Neuron (in vitro differentiated cells): ENCODE measurements around the gene SPOCK2.

Experiments used
- H2AFZ ChIP-seq: one replicate; pipeline ENCODE4 v1.6.1; 2013; ENCODE audit warnings: low read depth, mild to moderate bottlenecking, inconsistent platforms, low read length, moderate library complexity
- H3K27me3 ChIP-seq: one replicate; pipeline ENCODE4 v1.6.1; 2013; ENCODE audit warnings: low read length; ENCODE audit not compliant: insufficient read depth
- H3K36me3 ChIP-seq: one replicate; pipeline ENCODE4 v1.6.1; 2013; ENCODE audit warnings: low read length; ENCODE audit not compliant: insufficient read depth
- H3K4me1 ChIP-seq: one replicate; pipeline ENCODE4 v1.6.1; 2013; ENCODE audit warnings: low read length; ENCODE audit not compliant: insufficient read depth
- H3K4me3 ChIP-seq: 2 replicates; pipeline ENCODE4 v1.5.1; 2013; ENCODE audit warnings: mild to moderate bottlenecking, low read length, moderate library complexity
- H3K9me3 ChIP-seq: one replicate; pipeline ENCODE4 v1.6.1; 2013; ENCODE audit warnings: low read length

Gene SPOCK2

DNA sequence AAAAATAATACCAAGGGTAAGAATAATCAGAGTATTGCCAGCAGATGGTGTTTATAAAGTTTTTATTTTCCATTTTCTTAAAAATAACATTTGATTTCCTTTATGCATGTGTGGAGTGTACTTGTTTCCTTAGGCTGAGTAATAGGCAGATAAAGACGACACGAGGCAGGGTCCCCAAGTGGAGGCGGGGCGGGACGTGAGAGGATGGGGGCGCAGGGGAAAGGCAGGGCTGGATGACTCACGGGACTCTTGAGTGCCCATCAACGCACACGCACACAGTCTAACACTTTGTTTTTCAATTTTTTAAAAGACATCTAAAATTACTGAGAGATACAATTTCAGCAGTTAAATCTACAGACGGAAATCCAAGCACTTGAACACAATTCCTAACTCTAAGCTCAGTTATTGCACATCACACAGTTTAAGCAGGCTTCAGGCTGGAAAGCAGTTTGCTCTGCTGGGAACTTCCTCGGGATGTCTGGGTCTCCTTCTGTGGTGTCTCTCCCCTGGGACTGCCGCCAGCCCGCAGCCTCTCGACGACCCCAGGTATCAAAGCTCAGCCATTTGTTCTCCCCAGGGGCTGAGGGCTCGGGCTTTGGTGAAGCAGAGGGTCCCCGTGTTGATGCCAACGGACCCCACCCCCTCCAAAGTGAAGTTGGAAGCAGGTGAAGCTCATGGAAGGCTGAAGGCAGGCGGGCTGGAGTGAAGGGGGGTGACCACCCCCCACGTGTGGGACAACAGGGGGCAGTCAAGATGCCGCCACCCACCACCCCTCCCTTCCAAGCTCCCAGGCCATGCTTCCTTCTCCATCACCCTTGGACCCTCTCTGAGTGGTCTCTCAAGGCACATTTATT lies 29.1 kb downstream of the SPOCK2 start:
- no peaks in the 10 kb centered on the region for H3K27me3 ChIP-seq
- no peaks in the 10 kb centered on the region for H3K36me3 ChIP-seq
- peaks cover 7% of the 10 kb centered on the region for H3K4me1 ChIP-seq
- no peak overlapping the region for H3K4me3 ChIP-seq
- H2AFZ ChIP-seq, result no peak overlapping the region
- no peaks in the 10 kb centered on the region for H3K9me3 ChIP-seq

- no peak overlapping the region for H3K4me3 ChIP-seq
- H3K27me3 ChIP-seq, result no peaks in the 10 kb centered on the region
- H2AFZ ChIP-seq, result no peak overlapping the region
- peaks cover 7% of the 10 kb centered on the region for H3K4me1 ChIP-seq
- H3K9me3 ChIP-seq, result no peaks in the 10 kb centered on the region
- H3K36me3 ChIP-seq, result no peaks in the 10 kb centered on the region
Observed at GRCh38 chr10:72058347-72058898, 29.9 kb downstream of the SPOCK2 start.

- Histone ChIP-seq H3K4me3 (no peak overlapping the region), H3K9me3 (no peaks in the 10 kb centered on the region), H3K36me3 (no peaks in the 10 kb centered on the region), H3K4me1 (peaks cover 2% of the 10 kb centered on the region), H2AFZ (no peak overlapping the region), H3K27me3 (no peaks in the 10 kb centered on the region)
Observed at GRCh38 chr10:72056932-72057751, 31.2 kb downstream of the SPOCK2 start.

- H3K27me3 ChIP-seq, result no peaks in the 10 kb centered on the region
- H3K4me3 ChIP-seq, result no peak overlapping the region
- H2AFZ ChIP-seq, result no peak overlapping the region
- no peaks in the 10 kb centered on the region for H3K36me3 ChIP-seq
- H3K9me3 ChIP-seq, result no peaks in the 10 kb centered on the region
- no peaks in the 10 kb centered on the region for H3K4me1 ChIP-seq
Observed at GRCh38 chr10:72056113-72056512, 32.2 kb downstream of the SPOCK2 start.

- H3K36me3 ChIP-seq, result no peaks in the 10 kb centered on the region
- no peaks in the 10 kb centered on the region for H3K27me3 ChIP-seq
Observed at GRCh38 chr10:72053690-72054089, 34.7 kb downstream of the SPOCK2 start.

GRCh38 chr10:72050873-72051272 lies 37.5 kb downstream of the SPOCK2 start:
- Histone ChIP-seq H3K27me3 (no peaks in the 10 kb centered on the region), H3K9me3 (peaks cover 2% of the 10 kb centered on the region), H3K4me1 (no peaks in the 10 kb centered on the region), H3K36me3 (no peaks in the 10 kb centered on the region), H3K4me3 (no peak overlapping the region), H2AFZ (no peak overlapping the region)

More at GRCh38 chr10:72053690-72054089, 34.7 kb downstream of the SPOCK2 start:
- Histone ChIP-seq H3K9me3 (peaks cover 2% of the 10 kb centered on the region), H2AFZ (no peak overlapping the region), H3K4me1 (no peaks in the 10 kb centered on the region), H3K4me3 (no peak overlapping the region)

DNA sequence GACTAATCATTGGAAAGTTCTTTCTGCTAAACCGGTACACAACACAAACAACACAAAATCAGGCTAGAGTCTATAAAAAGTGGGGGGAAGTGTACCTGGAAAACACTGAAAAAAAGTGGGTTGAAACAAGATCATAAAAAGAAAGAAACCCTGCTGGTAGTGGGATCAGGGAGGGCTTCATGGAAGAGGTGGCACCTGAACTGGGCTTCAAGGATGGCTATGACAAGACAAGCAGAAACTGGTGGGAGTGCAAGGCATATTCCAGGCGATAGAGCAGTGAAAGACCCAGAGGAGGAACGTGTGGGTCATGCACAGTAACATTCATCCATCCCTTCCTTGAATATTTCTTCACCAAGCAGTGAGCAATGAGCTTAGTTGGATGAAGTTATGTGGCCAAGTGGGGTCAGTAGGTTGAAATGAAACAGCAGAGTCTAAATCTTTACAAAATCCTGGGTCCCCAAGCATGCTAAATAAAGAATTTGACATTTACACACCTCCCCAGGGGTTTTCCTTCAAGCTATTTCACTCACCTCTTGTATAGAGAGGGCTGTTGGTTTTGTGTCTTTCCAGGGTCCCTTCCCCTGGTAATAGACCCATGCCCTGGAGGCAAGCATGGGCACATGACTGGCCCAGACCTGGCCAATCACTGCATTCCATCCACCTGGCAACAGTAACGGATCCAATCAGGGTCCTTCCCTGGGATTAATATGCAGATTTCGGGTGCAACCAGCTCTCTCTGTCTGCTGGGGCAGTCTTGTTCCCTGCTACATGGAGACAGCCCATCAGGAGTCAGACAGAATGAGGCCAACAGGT lies 38.2 kb downstream of the SPOCK2 start:
- no peaks in the 10 kb centered on the region for H3K36me3 ChIP-seq
- no peaks in the 10 kb centered on the region for H3K27me3 ChIP-seq
- H3K4me1 ChIP-seq, result no peaks in the 10 kb centered on the region
- H3K9me3 ChIP-seq, result peaks cover 2% of the 10 kb centered on the region
- no peak overlapping the region for H2AFZ ChIP-seq
- no peak overlapping the region for H3K4me3 ChIP-seq

DNA sequence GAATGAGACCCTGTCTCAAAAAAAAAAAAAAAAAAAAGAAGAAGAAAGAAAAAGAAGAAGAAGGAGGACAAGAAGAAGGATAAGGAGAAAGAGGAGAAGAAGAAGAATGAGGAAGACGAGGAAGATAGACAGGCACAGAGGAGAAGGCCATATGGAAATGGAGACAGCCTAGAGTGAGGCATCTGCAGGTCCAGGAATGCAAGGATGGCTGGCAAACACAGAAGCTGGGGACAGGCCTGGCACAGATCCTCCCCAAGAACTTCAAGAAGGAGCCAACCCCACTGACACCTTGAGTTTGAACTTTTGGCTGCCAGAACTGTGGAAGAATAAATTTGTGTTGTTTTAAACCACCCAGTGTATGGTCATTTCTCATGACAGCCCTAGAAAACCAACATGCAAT lies 38.9 kb downstream of the SPOCK2 start:
- Histone ChIP-seq H3K4me3 (no peak overlapping the region), H3K4me1 (peaks cover 3% of the 10 kb centered on the region), H3K36me3 (no peaks in the 10 kb centered on the region), H3K27me3 (no peaks in the 10 kb centered on the region), H3K9me3 (peaks cover 2% of the 10 kb centered on the region), H2AFZ (no peak overlapping the region)

DNA sequence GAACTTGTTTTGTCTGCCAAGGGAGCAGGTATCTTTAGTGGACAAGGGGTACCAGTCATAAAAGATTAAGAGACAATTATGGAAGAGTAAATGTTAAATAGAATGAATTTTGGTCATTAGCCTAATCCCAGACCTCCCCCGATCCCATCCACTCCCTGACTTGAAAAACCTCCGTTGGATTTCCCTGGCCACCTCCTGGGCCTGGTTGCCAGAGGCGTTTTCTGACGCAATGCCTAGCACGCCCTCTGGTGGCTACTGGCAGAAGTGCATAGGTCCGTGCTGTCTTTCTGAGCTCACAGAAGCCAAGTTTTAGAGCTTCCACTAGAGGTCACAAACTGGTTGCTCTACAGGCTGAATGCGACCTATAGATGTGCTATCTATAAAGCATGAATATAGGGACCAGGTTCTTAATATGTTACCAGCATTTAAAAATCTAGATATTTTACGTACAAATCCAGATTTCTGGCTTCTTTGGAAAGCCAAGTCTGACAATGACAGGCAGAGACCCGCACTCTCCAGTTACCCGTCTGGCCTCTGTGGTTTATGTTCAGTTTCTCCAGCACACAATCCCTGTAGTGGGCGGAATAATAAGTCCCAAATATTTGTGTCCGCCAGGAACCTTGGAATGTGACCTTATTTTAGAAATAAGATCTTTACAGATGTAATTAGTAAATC lies 39.8 kb downstream of the SPOCK2 start:
- H3K9me3 ChIP-seq, result peaks cover 2% of the 10 kb centered on the region
- no peak overlapping the region for H3K4me3 ChIP-seq
- H3K36me3 ChIP-seq, result no peaks in the 10 kb centered on the region
- H3K27me3 ChIP-seq, result no peaks in the 10 kb centered on the region
- H2AFZ ChIP-seq, result no peak overlapping the region
- H3K4me1 ChIP-seq, result peaks cover 3% of the 10 kb centered on the region

DNA sequence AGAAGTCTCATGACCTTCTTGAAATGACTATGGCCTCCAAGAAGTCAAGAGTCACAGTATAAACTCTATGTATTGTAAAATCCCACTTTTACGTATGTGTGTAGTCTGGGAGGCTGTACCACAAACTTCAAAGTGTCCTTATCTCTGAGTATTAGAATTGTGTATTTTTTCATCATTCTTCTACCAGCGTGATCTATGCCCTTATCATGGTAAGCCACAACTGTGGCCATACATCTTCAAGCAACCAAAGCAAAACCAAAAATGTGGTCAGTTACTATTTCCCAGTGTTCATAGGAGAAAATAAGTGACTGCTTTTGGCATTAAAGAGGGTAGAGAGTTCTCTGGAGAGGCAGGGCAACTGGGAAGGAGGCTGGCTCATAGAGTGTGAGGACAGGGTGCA lies 42.8 kb downstream of the SPOCK2 start:
- H3K4me3 ChIP-seq, result no peak overlapping the region
- H3K27me3 ChIP-seq, result no peaks in the 10 kb centered on the region
- peaks cover 2% of the 10 kb centered on the region for H3K9me3 ChIP-seq
- no peak overlapping the region for H2AFZ ChIP-seq
- peaks cover 10% of the 10 kb centered on the region for H3K4me1 ChIP-seq
- H3K36me3 ChIP-seq, result no peaks in the 10 kb centered on the region

DNA sequence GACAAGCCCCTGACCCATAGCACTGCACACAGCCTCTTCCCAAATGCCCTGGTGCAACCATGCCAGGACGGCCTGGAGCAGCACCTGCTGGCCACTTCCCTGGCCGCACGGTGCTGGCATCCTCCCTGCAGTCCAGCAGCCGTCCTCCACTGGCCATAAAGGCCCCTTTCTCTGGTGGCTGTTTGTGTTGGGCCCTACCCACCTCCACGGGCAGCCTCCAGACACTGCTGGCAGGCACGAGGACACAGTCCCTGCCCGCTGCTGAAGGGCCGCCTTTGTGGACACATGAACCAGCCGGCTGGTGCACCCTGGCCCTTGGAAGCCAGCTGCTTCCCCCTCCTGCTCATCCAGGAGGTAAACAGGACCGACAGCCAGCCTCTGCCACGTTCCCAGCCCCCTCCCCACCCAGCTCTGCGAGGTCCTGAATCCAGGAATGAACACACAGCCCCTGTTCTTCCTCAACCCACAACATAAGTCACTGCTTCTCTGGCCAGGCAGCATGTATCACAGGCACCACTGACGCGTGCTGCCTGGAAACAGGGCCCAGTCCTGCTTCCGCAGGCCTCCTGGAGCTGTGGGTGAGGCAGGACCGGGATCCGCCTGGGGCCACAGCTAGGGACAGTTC lies 43.8 kb downstream of the SPOCK2 start:
- no peak overlapping the region for H3K4me3 ChIP-seq
- H2AFZ ChIP-seq, result no peak overlapping the region
- no peaks in the 10 kb centered on the region for H3K36me3 ChIP-seq
- no peaks in the 10 kb centered on the region for H3K27me3 ChIP-seq
- H3K9me3 ChIP-seq, result peaks cover 1% of the 10 kb centered on the region
- peaks cover 10% of the 10 kb centered on the region for H3K4me1 ChIP-seq
